A549 treated with RU486 at 1 μM for 4 hours (cell line): ENCODE results near the gene ZNF578. TPM values are rescaled to one million over a fixed set of nuclear protein-coding genes. Genes with fewer than 3 reads are reported as not detected.

Experiments
- total RNA-seq: library from RNA; stranded (reverse); fragments of 200-300 nt; extraction: Qiagen RNA extraction; gene quantifications from 5 replicates; pipeline ENCODE4 v1.2.3, GENCODE V29; 2022; ENCODE audit warnings: low read depth

Gene ZNF578
- not detected in 5 replicates for total RNA-seq

DNA sequence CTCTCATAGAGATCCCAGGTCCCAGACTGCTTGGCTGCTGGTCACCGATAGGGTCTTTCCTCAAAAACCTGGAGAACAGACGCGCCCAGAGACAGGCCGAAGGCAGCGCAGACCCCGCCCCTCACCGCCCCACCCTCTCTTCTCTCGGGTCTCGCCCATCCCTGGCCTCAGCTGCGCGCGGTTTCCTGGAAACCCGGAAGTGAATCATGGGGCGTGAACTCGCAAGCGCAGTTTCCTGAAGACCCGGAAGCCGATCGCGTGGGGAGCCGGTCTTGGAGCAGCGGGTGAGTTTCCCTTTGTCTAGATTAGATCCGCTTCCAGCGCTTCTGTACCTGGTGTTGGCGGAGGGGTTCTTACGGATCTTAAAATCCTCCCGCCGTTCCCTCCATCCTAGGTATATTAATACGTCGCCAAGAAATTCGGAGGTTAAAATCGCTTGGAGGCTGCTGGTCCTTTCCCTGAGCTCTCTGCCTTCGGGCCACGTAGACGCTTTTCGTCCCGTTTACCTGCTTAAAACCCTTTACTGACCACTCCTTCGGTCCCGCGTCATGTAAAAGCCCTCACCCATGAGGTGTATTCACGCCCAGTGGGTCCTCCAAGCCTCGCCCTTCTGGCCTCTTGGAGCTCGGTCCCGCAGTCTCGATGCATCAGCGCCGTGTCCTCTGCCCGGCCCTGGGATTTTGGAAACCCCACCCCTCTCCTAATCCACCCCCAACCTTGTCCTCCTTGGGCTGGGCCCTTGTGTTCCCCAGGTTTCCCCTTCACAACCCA lies at the start of gene ZNF578:
Gene ZNF578 (plus strand): TSS at position 230 of the 771 bp plus-strand sequence. CDS start 48,293 bp downstream, outside the sequence.

GRCh38 chr19:52428937-52429336 lies 24.4 kb upstream of the ZNF578 start, which contains the start of gene ZNF534:
ZNF534 (plus strand) TSS chr19:52429148; CDS start chr19:52431475, 2,327 bp downstream.

DNA sequence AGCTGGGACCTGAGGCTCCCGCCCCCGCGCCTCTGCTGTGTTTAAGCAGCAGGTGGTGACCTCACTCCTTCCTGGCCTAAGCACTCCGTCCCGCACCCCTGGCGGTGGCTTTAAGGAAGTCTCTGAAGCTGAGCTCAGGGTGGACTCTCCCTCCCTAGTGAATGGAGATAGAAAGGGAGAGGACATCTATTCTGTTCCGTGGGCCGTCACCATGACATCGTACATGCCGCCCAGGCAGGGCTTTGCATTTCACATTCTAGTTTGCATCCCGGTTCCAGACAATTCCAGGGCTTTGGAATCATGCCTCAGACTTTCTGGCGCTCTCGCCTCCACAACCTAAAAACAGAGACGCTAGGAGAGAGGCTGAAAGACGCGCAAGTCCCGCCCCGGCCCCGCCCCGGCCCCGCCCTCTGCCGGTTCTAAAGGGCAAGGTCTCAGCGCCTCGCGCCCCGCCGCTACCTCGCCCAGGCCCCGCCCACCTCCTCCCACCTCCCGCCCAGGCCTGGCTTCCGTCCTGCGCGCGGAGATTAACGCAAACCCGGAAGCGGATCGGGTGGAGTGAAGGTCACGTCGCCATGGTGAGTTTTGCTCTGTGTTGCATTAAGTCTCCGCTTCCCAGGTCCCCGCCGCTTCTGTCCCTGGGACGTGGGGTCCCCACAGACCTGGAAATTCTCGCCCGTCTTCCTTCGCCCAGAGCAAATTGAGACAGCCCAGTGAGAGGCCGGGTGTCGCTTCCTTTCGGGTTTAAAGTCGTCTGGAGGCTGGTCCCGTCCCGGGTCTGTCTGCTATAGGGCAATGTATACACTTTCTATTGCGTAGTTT lies 74.0 kb downstream of the ZNF578 start, which contains the start of gene ZNF808:
Gene ZNF808 (plus strand): TSS at position 535 of the 822 bp plus-strand sequence. CDS start 15,617 bp downstream, outside the sequence.

Other genes starting within 250 kb of the ZNF578 start
- gene ZNF766, start 184.0 kb upstream of the ZNF578 start, total RNA-seq, result 5.3 to 13.6 TPM (median 9.6 TPM) in 5 replicates
- 6.8 to 20.4 TPM (median 16.3 TPM) in 5 replicates for gene ZNF480, start 156.4 kb upstream of the ZNF578 start, total RNA-seq
- gene ZNF610, start 117.3 kb upstream of the ZNF578 start, total RNA-seq, result 0.06 TPM in 1 of 5 replicates, not detected in the others
- 0.74 to 1.3 TPM (median 1.1 TPM) in 5 replicates for gene ZNF880, start 83.6 kb upstream of the ZNF578 start, total RNA-seq
- 0.10 TPM in 1 of 5 replicates, not detected in the others for gene ZNF528, start 55.7 kb upstream of the ZNF578 start, total RNA-seq
- not detected in 5 replicates for gene ZNF534, start 24.4 kb upstream of the ZNF578 start, total RNA-seq
- gene ZNF808, start 74.1 kb downstream of the ZNF578 start, total RNA-seq, result 0.03 to 0.13 TPM (median 0.08 TPM) in 4 of 5 replicates, not detected in the other
- gene ZNF701, start 116.7 kb downstream of the ZNF578 start, total RNA-seq, result 0.09 to 0.30 TPM (median 0.11 TPM) in 5 replicates
- 0.06 to 0.15 TPM (median 0.15 TPM) in 3 of 5 replicates, not detected in the others for gene ZNF83, start 184.8 kb downstream of the ZNF578 start, total RNA-seq